A549 treated with AZD9567 at 1 μM for 4 hours (cell line): ENCODE data around the gene ATP1B4. TPM values are rescaled to one million over a fixed set of nuclear protein-coding genes. Genes with fewer than 3 reads are reported as not detected.

Source experiments
- total RNA-seq: library from RNA; stranded (reverse); fragments of 200-300 nt; extraction: Qiagen RNA extraction; gene quantifications from 5 replicates; pipeline ENCODE4 v1.2.3, GENCODE V29; 2022; ENCODE audit not compliant: insufficient read depth

The ATP1B4 gene
- 0.01 TPM in 1 of 5 replicates, not detected in the others for total RNA-seq

GRCh38 chrX:120361764-120362305, at the start of gene ATP1B4:
TSS of gene ATP1B4 (plus strand) at chrX:120362089. CDS start at chrX:120362169, 80 bp downstream.

Other genes starting within 250 kb of the ATP1B4 start
- gene RHOXF1, start 246.2 kb upstream of the ATP1B4 start, total RNA-seq = not detected in 5 replicates
- not detected in 5 replicates for gene RHOXF2, start 203.5 kb upstream of the ATP1B4 start, total RNA-seq
- gene ZBTB33, start 111.3 kb upstream of the ATP1B4 start, total RNA-seq = 7.5 to 13.4 TPM (median 11.2 TPM) in 5 replicates
- 0.13 to 0.37 TPM (median 0.19 TPM) in 4 of 5 replicates, not detected in the other for gene TMEM255A, start 50.6 kb upstream of the ATP1B4 start, total RNA-seq
- gene LAMP2, start 107.2 kb downstream of the ATP1B4 start, total RNA-seq = 86.9 to 109 TPM (median 100.0 TPM) in 5 replicates
- gene CUL4B, start 198.9 kb downstream of the ATP1B4 start, total RNA-seq = 32.3 to 49.7 TPM (median 41.1 TPM) in 5 replicates
- 89.6 to 118 TPM (median 94.1 TPM) in 5 replicates for gene MCTS1, start 242.0 kb downstream of the ATP1B4 start, total RNA-seq